Metanephros (tissue), 1 donor: ENCODE data around the gene ACTBL2. TPM values are rescaled to one million over a fixed set of nuclear protein-coding genes. Genes with fewer than 3 reads are reported as not detected.

Experiments used
- total RNA-seq: library from RNA; depleted of rRNA; stranded (reverse); fragments of >200 nt; gene quantifications from one replicate; pipeline ENCODE4 v1.2.3, GENCODE V29; 2014

The ACTBL2 gene
- total RNA-seq, result not detected

DNA sequence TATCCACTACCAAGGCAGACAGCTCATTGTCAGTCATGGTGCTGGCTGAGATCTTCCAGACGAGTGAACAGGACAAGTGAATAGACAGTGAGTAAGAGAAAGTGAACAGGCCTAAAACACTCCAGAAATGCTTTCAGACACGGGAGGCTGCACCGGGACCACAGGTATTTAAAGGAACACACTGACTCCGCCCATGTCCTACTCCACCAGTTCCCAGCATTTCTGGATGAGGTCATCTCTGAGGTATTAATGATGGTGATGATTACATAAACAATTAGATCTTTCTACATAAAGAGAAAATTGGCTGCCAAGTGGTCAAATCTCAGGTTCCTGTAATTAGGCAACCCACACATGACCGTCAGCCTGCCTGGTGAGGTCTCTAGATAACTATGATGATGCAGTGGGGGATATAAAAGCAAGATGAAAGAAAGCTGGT lies at the start of gene ACTBL2:
TSS of gene ACTBL2 (minus strand) at position 141 of the 436 bp plus-strand sequence. CDS start at position 37, 104 bp downstream.

